GM12872 (cell line): Measurements from ENCODE around the gene DLD.

ENCODE experiments used
- CTCF ChIP-seq: IDR thresholded peaks from 3 replicates; pipeline ENCODE4 v1.5.1; 2011; ENCODE audit warnings: low read depth, mild to moderate bottlenecking, low read length, moderate library complexity; ENCODE audit not compliant: insufficient read depth

The DLD gene

GRCh38 chr7:107890962-107891635 is at the start of gene DLD:
DLD (plus strand) TSS chr7:107891183; CDS start chr7:107891251, 68 bp downstream.
- no peak for TF ChIP-seq CTCF

GRCh38 chr7:107842213-107842612 is 48.8 kb upstream of the DLD start:
- TF ChIP-seq CTCF, result no peak

- TF ChIP-seq CTCF, result no peak
Observed at GRCh38 chr7:107843184-107843583, 47.8 kb upstream of the DLD start.

GRCh38 chr7:107846324-107846723 is 44.7 kb upstream of the DLD start:
- no peak for TF ChIP-seq CTCF

- no peak for TF ChIP-seq CTCF
Observed at GRCh38 chr7:107847168-107847835, 43.7 kb upstream of the DLD start.

GRCh38 chr7:107850216-107850615 is 40.8 kb upstream of the DLD start:
- TF ChIP-seq CTCF, result no peak

GRCh38 chr7:107850643-107851042 is 40.3 kb upstream of the DLD start:
- TF ChIP-seq CTCF, result no peak
